Thoracic aorta (tissue), 2 donors: ENCODE results near the gene TFIP11. TPM values are rescaled to one million over a fixed set of nuclear protein-coding genes. Genes with fewer than 3 reads are reported as not detected.

Experiments used
- ATAC-seq: fragments of 150-250 bp; one replicate; pipeline ENCODE4 v1.8.0; 2017; ENCODE audit warnings: low read depth; ENCODE audit not compliant: insufficient number of reproducible peaks, low FRiP score
- DNase-seq: peaks from one replicate; pipeline ENCODE4 v3.0.0-alpha.2; 2020; ENCODE audit warnings: low spot score
- H3K27ac ChIP-seq, 2 donors: fragments of 200-600 bp; sonication (generic); 1 replicate in 1 of 2; 2 replicates in 1 of 2; pipeline ENCODE4 v1.5.1; 2016; ENCODE audit warnings: mild to moderate bottlenecking in 2 of 2, moderate library complexity in 2 of 2
- H3K27me3 ChIP-seq: fragments of 200-600 bp; sonication (generic); replicated peaks from 2 replicates; pipeline ENCODE4 v1.6.0; 2016; ENCODE audit warnings: mild to moderate bottlenecking; ENCODE audit not compliant: insufficient read depth
- H3K36me3 ChIP-seq: fragments of 200-600 bp; sonication (generic); one replicate; pipeline ENCODE4 v1.5.1; 2016
- H3K4me1 ChIP-seq, 2 donors: fragments of 200-600 bp; sonication (generic); 1 replicate in 1 of 2; 2 replicates in 1 of 2; pipeline versions ENCODE4 v1.5.1 to v1.6.0; 2016; ENCODE audit warnings: low read depth in 2 of 2, mild to moderate bottlenecking in 1 of 2; ENCODE audit not compliant: control insufficient read depth in 1 of 2
- H3K4me3 ChIP-seq: fragments of 200-600 bp; sonication (generic); 2 replicates; pipeline ENCODE4 v1.5.1; 2016; ENCODE audit warnings: mild to moderate bottlenecking
- H3K9me3 ChIP-seq: fragments of 200-600 bp; sonication (generic); 2 replicates; pipeline ENCODE4 v1.5.1; 2016
- CTCF ChIP-seq: fragments of 200-600 bp; sonication (generic); IDR thresholded peaks from one replicate; pipeline ENCODE4 v1.5.1; 2019; ENCODE audit warnings: antibody characterized with exemption
- total RNA-seq, 2 donors: library from RNA; depleted of rRNA; stranded (reverse); fragments of >200 nt; gene quantifications; one replicate each; pipeline versions ENCODE4 v1.1.0 to v1.2.3, GENCODE V29; 2016

Gene TFIP11
- total RNA-seq, 2 donors from 2014 or later: 21.7 to 60.6 TPM

- Histone ChIP-seq H3K27ac (no peak overlapping the region), H3K27me3 (no peaks in the 10 kb centered on the region), H3K4me1 (no peaks in the 10 kb centered on the region), H3K36me3 (peaks cover 52% of the 10 kb centered on the region), H3K4me3 (no peak overlapping the region), H3K9me3 (no peaks in the 10 kb centered on the region)
- ATAC-seq (no peak), DNase-seq (no peak)
- TF ChIP-seq CTCF: no peak
These were observed 48.6 kb downstream of the TFIP11 start for GRCh38 chr22:26463688-26464087.

GRCh38 chr22:26463101-26463661 is 49.1 kb downstream of the TFIP11 start:
- no peak for DNase-seq
- Histone ChIP-seq H3K4me3 (no peak overlapping the region), H3K27ac (no peak overlapping the region), H3K27me3 (no peaks in the 10 kb centered on the region), H3K36me3 (peaks cover 47% of the 10 kb centered on the region), H3K4me1 (no peaks in the 10 kb centered on the region), H3K9me3 (no peaks in the 10 kb centered on the region)
- ATAC-seq: no peak
- TF ChIP-seq CTCF: no peak

- DNase-seq: no peak
- no peak overlapping the region for H3K4me3 ChIP-seq
- no peaks in the 10 kb centered on the region for H3K9me3 ChIP-seq
- no peaks in the 10 kb centered on the region for H3K4me1 ChIP-seq
- TF ChIP-seq CTCF: no peak
- H3K27me3 ChIP-seq: no peaks in the 10 kb centered on the region
- ATAC-seq: no peak
- no peak overlapping the region for H3K27ac ChIP-seq
- peaks cover 44% of the 10 kb centered on the region for H3K36me3 ChIP-seq
These were observed 49.6 kb downstream of the TFIP11 start for GRCh38 chr22:26462641-26463040.

- Histone ChIP-seq H3K36me3 (peaks cover 48% of the 10 kb centered on the region), H3K27me3 (no peaks in the 10 kb centered on the region), H3K4me1 (no peaks in the 10 kb centered on the region), H3K9me3 (no peaks in the 10 kb centered on the region), H3K27ac (no peak overlapping the region), H3K4me3 (no peak overlapping the region)
- ATAC-seq (no peak), DNase-seq (no peak)
- no peak for TF ChIP-seq CTCF
These were observed 50.2 kb downstream of the TFIP11 start for GRCh38 chr22:26462051-26462450.

GRCh38 chr22:26461188-26461810 is 51.0 kb downstream of the TFIP11 start:
- H3K4me1 ChIP-seq: no peaks in the 10 kb centered on the region
- no peak overlapping the region for H3K4me3 ChIP-seq
- ATAC-seq (no peak), DNase-seq (no peak)
- peak; percentile 61 for TF ChIP-seq CTCF
- H3K9me3 ChIP-seq: no peaks in the 10 kb centered on the region
- no peaks in the 10 kb centered on the region for H3K27me3 ChIP-seq
- no peak overlapping the region for H3K27ac ChIP-seq
- H3K36me3 ChIP-seq: peaks cover 44% of the 10 kb centered on the region
